ENCODE results near the gene FBXO46.

Gene FBXO46

DNA sequence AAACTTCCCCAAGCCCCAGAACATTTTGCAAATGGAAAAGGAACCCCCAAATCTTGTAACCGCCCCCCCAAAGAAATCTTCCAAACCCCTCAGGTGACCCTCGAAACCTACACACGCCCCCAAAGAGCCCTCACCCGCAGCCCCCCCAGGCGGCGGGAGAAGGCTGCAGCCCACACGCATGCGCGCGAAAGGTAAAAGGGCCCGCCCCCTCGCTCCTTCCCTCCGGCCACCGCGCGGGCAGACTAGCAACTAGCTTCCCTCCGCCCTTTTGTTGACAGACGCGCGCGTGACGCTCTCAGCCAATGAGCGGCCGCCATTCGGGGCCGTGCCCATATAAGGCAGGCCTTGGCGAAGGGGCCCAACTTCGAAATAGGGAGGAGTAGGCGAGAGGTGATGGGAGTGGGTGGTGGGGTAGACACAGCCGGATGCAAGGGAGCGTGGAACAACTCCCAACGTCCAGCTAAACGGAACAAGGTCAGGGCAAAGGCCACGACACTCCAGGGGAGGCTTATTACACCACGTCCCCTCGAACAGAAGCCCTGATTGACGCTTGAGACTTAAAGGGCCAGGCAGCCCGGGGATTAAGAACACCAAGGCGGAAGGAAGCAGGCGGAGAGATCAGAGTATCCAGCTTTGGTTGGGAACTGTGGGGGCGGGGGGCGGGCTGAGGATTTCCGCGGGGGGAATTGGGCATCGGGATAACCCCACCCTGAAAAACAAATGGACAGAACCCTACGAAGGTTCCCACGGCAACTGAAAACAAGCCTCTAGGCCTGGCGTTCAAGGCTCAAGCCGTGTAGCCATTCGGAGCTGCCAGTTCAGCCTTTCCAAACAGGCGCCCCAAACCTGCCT lies 13.3 kb downstream of the FBXO46 start (continued):
- TF ChIP-seq HOXA7 (CRISPR knock-in tag; IDR thresholded peaks at IDR 0.05; ENCODE audit: borderline replicate concordance) (no peak), ZNF23 (tag by site-specific recombination; IDR thresholded peaks at IDR 0.05; ENCODE audit: borderline replicate concordance) (no peak), ZNF558 (tag by site-specific recombination; IDR thresholded peaks at IDR 0.05) (no peak), ZNF510 (tag by site-specific recombination; IDR thresholded peaks at IDR 0.05; ENCODE audit: insufficient replicate concordance) (no peak), ZNF521 (tag by site-specific recombination; IDR thresholded peaks at IDR 0.05) (no peak), GFI1B (tag by site-specific recombination; IDR thresholded peaks at IDR 0.05) (no peak; the same call in 1 of the 2 replicates), ZNF654 (tag by site-specific recombination; IDR thresholded peaks at IDR 0.05; ENCODE audit: low read depth) (no peak), SP2 (tag by site-specific recombination; IDR thresholded peaks at IDR 0.05) (peak; percentile 90), ZNF623 (tag by site-specific recombination; IDR thresholded peaks at IDR 0.05) (no peak), ZNF548 (tag by site-specific recombination; IDR thresholded peaks at IDR 0.05) (no peak), ZNF354C (tag by site-specific recombination; IDR thresholded peaks at IDR 0.05; ENCODE audit: borderline replicate concordance, low read depth) (no peak), ZNF10 (tag by site-specific recombination; IDR thresholded peaks at IDR 0.05) (peak; percentile 60), IKZF3 (tag by site-specific recombination; IDR thresholded peaks at IDR 0.05) (no peak), GLIS1 (tag by site-specific recombination; IDR thresholded peaks at IDR 0.05) (peak; percentile 73), ZNF549 (tag by site-specific recombination; IDR thresholded peaks at IDR 0.05) (no peak), ZBTB7A (tag by site-specific recombination; IDR thresholded peaks at IDR 0.05; ENCODE audit: low read depth) (no peak), ZSCAN16 (tag by site-specific recombination; IDR thresholded peaks at IDR 0.05) (no peak), SALL2 (tag by site-specific recombination; IDR thresholded peaks at IDR 0.05; ENCODE audit: borderline replicate concordance) (no peak), ZNF155 (tag by site-specific recombination; IDR thresholded peaks at IDR 0.05) (no peak), ZNF175 (tag by site-specific recombination; IDR thresholded peaks at IDR 0.05) (no peak), ZNF221 (tag by site-specific recombination; IDR thresholded peaks at IDR 0.05; ENCODE audit: borderline replicate concordance) (no peak), ZNF2 (tag by site-specific recombination; IDR thresholded peaks at IDR 0.05) (no peak)
- TF ChIP-seq, protein P1, sequence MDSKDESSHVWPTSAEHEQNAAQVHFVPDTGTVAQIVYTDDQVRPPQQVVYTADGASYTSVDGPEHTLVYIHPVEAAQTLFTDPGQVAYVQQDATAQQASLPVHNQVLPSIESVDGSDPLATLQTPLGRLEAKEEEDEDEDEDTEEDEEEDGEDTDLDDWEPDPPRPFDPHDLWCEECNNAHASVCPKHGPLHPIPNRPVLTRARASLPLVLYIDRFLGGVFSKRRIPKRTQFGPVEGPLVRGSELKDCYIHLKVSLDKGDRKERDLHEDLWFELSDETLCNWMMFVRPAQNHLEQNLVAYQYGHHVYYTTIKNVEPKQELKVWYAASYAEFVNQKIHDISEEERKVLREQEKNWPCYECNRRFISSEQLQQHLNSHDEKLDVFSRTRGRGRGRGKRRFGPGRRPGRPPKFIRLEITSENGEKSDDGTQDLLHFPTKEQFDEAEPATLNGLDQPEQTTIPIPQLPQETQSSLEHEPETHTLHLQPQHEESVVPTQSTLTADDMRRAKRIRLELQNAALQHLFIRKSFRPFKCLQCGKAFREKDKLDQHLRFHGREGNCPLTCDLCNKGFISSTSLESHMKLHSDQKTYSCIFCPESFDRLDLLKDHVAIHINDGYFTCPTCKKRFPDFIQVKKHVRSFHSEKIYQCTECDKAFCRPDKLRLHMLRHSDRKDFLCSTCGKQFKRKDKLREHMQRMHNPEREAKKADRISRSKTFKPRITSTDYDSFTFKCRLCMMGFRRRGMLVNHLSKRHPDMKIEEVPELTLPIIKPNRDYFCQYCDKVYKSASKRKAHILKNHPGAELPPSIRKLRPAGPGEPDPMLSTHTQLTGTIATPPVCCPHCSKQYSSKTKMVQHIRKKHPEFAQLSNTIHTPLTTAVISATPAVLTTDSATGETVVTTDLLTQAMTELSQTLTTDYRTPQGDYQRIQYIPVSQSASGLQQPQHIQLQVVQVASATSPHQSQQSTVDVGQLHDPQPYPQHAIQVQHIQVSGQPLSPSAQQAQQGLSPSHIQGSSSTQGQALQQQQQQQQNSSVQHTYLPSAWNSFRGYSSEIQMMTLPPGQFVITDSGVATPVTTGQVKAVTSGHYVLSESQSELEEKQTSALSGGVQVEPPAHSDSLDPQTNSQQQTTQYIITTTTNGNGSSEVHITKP (tag by site-specific recombination; IDR thresholded peaks at IDR 0.05): peak; percentile 93
- TF ChIP-seq, protein P2, sequence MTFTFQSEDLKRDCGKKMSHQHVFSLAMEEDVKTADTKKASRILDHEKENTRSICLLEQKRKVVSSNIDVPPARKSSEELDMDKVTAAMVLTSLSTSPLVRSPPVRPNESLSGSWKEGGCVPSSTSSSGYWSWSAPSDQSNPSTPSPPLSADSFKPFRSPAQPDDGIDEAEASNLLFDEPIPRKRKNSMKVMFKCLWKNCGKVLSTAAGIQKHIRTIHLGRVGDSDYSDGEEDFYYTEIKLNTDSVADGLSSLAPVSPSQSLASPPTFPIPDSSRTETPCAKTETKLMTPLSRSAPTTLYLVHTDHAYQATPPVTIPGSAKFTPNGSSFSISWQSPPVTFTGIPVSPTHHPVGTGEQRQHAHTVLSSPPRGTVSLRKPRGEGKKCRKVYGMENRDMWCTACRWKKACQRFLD (tag by site-specific recombination; IDR thresholded peaks at IDR 0.05): no peak
- TF ChIP-seq, protein P3, sequence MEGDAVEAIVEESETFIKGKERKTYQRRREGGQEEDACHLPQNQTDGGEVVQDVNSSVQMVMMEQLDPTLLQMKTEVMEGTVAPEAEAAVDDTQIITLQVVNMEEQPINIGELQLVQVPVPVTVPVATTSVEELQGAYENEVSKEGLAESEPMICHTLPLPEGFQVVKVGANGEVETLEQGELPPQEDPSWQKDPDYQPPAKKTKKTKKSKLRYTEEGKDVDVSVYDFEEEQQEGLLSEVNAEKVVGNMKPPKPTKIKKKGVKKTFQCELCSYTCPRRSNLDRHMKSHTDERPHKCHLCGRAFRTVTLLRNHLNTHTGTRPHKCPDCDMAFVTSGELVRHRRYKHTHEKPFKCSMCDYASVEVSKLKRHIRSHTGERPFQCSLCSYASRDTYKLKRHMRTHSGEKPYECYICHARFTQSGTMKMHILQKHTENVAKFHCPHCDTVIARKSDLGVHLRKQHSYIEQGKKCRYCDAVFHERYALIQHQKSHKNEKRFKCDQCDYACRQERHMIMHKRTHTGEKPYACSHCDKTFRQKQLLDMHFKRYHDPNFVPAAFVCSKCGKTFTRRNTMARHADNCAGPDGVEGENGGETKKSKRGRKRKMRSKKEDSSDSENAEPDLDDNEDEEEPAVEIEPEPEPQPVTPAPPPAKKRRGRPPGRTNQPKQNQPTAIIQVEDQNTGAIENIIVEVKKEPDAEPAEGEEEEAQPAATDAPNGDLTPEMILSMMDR (tag by site-specific recombination; IDR thresholded peaks at IDR 0.05): peak; percentile 81
- TF ChIP-seq, protein P4, sequence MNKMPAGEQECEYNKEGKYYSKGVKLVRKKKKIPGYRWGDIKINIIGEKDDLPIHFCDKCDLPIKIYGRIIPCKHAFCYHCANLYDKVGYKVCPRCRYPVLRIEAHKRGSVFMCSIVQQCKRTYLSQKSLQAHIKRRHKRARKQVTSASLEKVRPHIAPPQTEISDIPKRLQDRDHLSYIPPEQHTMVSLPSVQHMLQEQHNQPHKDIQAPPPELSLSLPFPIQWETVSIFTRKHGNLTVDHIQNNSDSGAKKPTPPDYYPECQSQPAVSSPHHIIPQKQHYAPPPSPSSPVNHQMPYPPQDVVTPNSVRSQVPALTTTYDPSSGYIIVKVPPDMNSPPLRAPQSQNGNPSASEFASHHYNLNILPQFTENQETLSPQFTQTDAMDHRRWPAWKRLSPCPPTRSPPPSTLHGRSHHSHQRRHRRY (tag by site-specific recombination; IDR thresholded peaks at IDR 0.05): no peak
- TF ChIP-seq, protein P5, sequence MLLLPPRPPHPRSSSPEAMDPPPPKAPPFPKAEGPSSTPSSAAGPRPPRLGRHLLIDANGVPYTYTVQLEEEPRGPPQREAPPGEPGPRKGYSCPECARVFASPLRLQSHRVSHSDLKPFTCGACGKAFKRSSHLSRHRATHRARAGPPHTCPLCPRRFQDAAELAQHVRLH (tag by site-specific recombination; IDR thresholded peaks at IDR 0.05): peak; percentile 80
- TF ChIP-seq, protein P6, sequence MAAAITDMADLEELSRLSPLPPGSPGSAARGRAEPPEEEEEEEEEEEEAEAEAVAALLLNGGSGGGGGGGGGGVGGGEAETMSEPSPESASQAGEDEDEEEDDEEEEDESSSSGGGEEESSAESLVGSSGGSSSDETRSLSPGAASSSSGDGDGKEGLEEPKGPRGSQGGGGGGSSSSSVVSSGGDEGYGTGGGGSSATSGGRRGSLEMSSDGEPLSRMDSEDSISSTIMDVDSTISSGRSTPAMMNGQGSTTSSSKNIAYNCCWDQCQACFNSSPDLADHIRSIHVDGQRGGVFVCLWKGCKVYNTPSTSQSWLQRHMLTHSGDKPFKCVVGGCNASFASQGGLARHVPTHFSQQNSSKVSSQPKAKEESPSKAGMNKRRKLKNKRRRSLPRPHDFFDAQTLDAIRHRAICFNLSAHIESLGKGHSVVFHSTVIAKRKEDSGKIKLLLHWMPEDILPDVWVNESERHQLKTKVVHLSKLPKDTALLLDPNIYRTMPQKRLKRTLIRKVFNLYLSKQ (tag by site-specific recombination; IDR thresholded peaks at IDR 0.05; ENCODE audit: borderline replicate concordance): no peak
- TF ChIP-seq, protein P7, sequence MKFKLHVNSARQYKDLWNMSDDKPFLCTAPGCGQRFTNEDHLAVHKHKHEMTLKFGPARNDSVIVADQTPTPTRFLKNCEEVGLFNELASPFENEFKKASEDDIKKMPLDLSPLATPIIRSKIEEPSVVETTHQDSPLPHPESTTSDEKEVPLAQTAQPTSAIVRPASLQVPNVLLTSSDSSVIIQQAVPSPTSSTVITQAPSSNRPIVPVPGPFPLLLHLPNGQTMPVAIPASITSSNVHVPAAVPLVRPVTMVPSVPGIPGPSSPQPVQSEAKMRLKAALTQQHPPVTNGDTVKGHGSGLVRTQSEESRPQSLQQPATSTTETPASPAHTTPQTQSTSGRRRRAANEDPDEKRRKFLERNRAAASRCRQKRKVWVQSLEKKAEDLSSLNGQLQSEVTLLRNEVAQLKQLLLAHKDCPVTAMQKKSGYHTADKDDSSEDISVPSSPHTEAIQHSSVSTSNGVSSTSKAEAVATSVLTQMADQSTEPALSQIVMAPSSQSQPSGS (tag by site-specific recombination; IDR thresholded peaks at IDR 0.05; ENCODE audit: low read depth): no peak

Data from HEK293 (cell line).